Activated naive CD4-positive, alpha-beta T cell treated with anti-CD3 and anti-CD28 coated beads, Interleukin-2, amount 50 U/mL, for 16 hours (primary cell): ENCODE data around the gene ESPN.
A peak's percentile ranks its signal among the peaks of the same experiment; 100 is the strongest.

Experiments used
- DNase-seq: peaks from one replicate; pipeline ENCODE4 v3.0.0-alpha.2; 2020

Gene ESPN

GRCh38 chr1:6466751-6467150 is 42.2 kb downstream of the ESPN start:
- DNase-seq = no peak

- no peak for DNase-seq
Observed at GRCh38 chr1:6467224-6467623, 42.6 kb downstream of the ESPN start.

- DNase-seq = no peak
Observed at GRCh38 chr1:6467744-6468688, 43.4 kb downstream of the ESPN start.

GRCh38 chr1:6468729-6469461 is 44.3 kb downstream of the ESPN start:
- no peak for DNase-seq

- DNase-seq = no peak
Observed at GRCh38 chr1:6470132-6471085, 45.8 kb downstream of the ESPN start.

GRCh38 chr1:6471086-6471969 is 46.8 kb downstream of the ESPN start:
- DNase-seq = no peak

- no peak for DNase-seq
Observed at GRCh38 chr1:6471970-6472368, 47.4 kb downstream of the ESPN start.

- no peak for DNase-seq
Observed at GRCh38 chr1:6472391-6472790, 47.8 kb downstream of the ESPN start.

- DNase-seq = no peak
Observed at GRCh38 chr1:6473156-6473555, 48.6 kb downstream of the ESPN start.

- no peak for DNase-seq
Observed at GRCh38 chr1:6473974-6474814, 49.6 kb downstream of the ESPN start.

GRCh38 chr1:6474815-6475282 is 50.3 kb downstream of the ESPN start:
- no peak for DNase-seq

GRCh38 chr1:6475381-6476133 is 51.0 kb downstream of the ESPN start:
- DNase-seq = peak; percentile 77

GRCh38 chr1:6476483-6476882 is 51.9 kb downstream of the ESPN start:
- no peak for DNase-seq

- no peak for DNase-seq
Observed at GRCh38 chr1:6477039-6477820, 52.7 kb downstream of the ESPN start.

- DNase-seq = no peak
Observed at GRCh38 chr1:6481820-6482219, 57.2 kb downstream of the ESPN start.

GRCh38 chr1:6483017-6483760 is 58.6 kb downstream of the ESPN start:
- DNase-seq = no peak

- no peak for DNase-seq
Observed at GRCh38 chr1:6483761-6484117, 59.2 kb downstream of the ESPN start.

- DNase-seq = no peak
Observed at GRCh38 chr1:6484826-6485167, 60.2 kb downstream of the ESPN start.
